SK-N-SH treated with all-trans-retinoic acid at 6 μM for 48 hours (cell line): ENCODE data around the gene WDR90.

Source experiments
- ATAC-seq: fragments of 200-7000 bp; cut with Tn5 transposase; 3 replicates; pipeline ENCODE4 v1.9.1; 2020; ENCODE audit warnings: mild to moderate bottlenecking, moderate library complexity
- ARNTL ChIP-seq: fragments of 450-650 bp; formaldehyde crosslinking; IDR thresholded peaks from 2 replicates; pipeline ENCODE4 v1.5.0; 2020; ENCODE audit warnings: low read depth, mild to moderate bottlenecking, moderate library complexity, borderline replicate concordance
- BACH2 ChIP-seq: fragments of 250-450 bp; sonication (Bioruptor Pico); IDR thresholded peaks from 2 replicates; pipeline ENCODE4 v1.9.0; 2021; ENCODE audit warnings: mild to moderate bottlenecking, borderline replicate concordance
- CREB5 ChIP-seq: fragments of 250-450 bp; sonication (Bioruptor Pico); IDR thresholded peaks from 2 replicates; pipeline ENCODE4 v1.5.1; 2020; ENCODE audit warnings: low read depth, mild to moderate bottlenecking, moderate library complexity
- CSDC2 ChIP-seq: fragments of 250-450 bp; sonication (Bioruptor Pico); IDR thresholded peaks from 2 replicates; pipeline ENCODE4 v1.5.0; 2020; ENCODE audit warnings: mild to moderate bottlenecking, moderate library complexity
- CSRNP3 ChIP-seq: fragments of 250-450 bp; sonication (Bioruptor Pico); IDR thresholded peaks from 2 replicates; pipeline ENCODE4 v1.5.1; 2021; ENCODE audit warnings: mild to moderate bottlenecking, moderate library complexity
- ESRRG ChIP-seq: fragments of 250-450 bp; sonication (Bioruptor Pico); IDR thresholded peaks from 2 replicates; pipeline ENCODE4 v1.6.1; 2021; ENCODE audit warnings: mild to moderate bottlenecking
- GLIS3 ChIP-seq: fragments of 250-450 bp; sonication (Bioruptor Pico); IDR thresholded peaks from 2 replicates; pipeline ENCODE4 v1.5.0; 2020; ENCODE audit warnings: mild to moderate bottlenecking, moderate library complexity
- ISL1 ChIP-seq: fragments of 250-450 bp; sonication (Bioruptor Pico); IDR thresholded peaks from 2 replicates; pipeline ENCODE4 v2.1.2; 2022; ENCODE audit warnings: mild to moderate bottlenecking, moderate library complexity
- OSR1 ChIP-seq: fragments of 250-450 bp; sonication (Bioruptor Pico); IDR thresholded peaks from 2 replicates; pipeline ENCODE4 v1.8.0; 2022; ENCODE audit warnings: moderate library complexity, mild to moderate bottlenecking, inconsistent platforms
- PATZ1 ChIP-seq: fragments of 250-450 bp; sonication (Bioruptor Pico); IDR thresholded peaks from 2 replicates; pipeline ENCODE4 v1.8.0; 2020; ENCODE audit warnings: mild to moderate bottlenecking, moderate library complexity, borderline replicate concordance
- POU6F1 ChIP-seq: fragments of 250-450 bp; sonication (Bioruptor Pico); IDR thresholded peaks from 2 replicates; pipeline ENCODE4 v1.8.0; 2021; ENCODE audit warnings: low read depth, mild to moderate bottlenecking, moderate library complexity, borderline replicate concordance
- RARB ChIP-seq: fragments of 250-450 bp; sonication (Bioruptor Pico); IDR thresholded peaks from 2 replicates; pipeline ENCODE4 v1.8.0; 2021; ENCODE audit warnings: mild to moderate bottlenecking, moderate library complexity
- SNAI2 ChIP-seq: fragments of 250-450 bp; sonication (Bioruptor Pico); IDR thresholded peaks from 2 replicates; pipeline ENCODE4 v1.5.0; 2020; ENCODE audit warnings: mild to moderate bottlenecking, moderate library complexity
- TCF4 ChIP-seq: fragments of 250-450 bp; sonication (Bioruptor Pico); IDR thresholded peaks from 2 replicates; pipeline ENCODE4 v1.8.0; 2021; ENCODE audit warnings: mild to moderate bottlenecking, moderate library complexity, borderline replicate concordance
- TOX ChIP-seq: fragments of 250-450 bp; sonication (Bioruptor Pico); IDR thresholded peaks from 2 replicates; pipeline ENCODE4 v1.8.0; 2021; ENCODE audit warnings: mild to moderate bottlenecking, moderate library complexity, borderline replicate concordance
- ZC3H10 ChIP-seq: fragments of 250-450 bp; sonication (Bioruptor Pico); IDR thresholded peaks from 2 replicates; pipeline ENCODE4 v1.5.1; 2021; ENCODE audit warnings: mild to moderate bottlenecking, moderate library complexity
- ZFP3 ChIP-seq: fragments of 250-450 bp; sonication (Bioruptor Pico); IDR thresholded peaks from 2 replicates; pipeline ENCODE4 v1.5.0; 2020; ENCODE audit warnings: mild to moderate bottlenecking, moderate library complexity
- ZFP30 ChIP-seq: fragments of 450-650 bp; formaldehyde crosslinking; IDR thresholded peaks from 2 replicates; pipeline ENCODE4 v1.5.0; 2022; ENCODE audit warnings: mild to moderate bottlenecking, moderate library complexity
- ZNF565 ChIP-seq: fragments of 450-650 bp; formaldehyde crosslinking; conservative IDR thresholded peaks from 2 replicates; pipeline ENCODE4 v1.5.0; 2020; ENCODE audit warnings: low read depth, mild to moderate bottlenecking, moderate library complexity
- ZNF70 ChIP-seq: fragments of 450-650 bp; formaldehyde crosslinking; IDR thresholded peaks from 2 replicates; pipeline ENCODE4 v1.5.0; 2020; ENCODE audit warnings: mild to moderate bottlenecking, moderate library complexity
- ZNF8 ChIP-seq: fragments of 450-650 bp; formaldehyde crosslinking; IDR thresholded peaks from 2 replicates; pipeline ENCODE4 v1.5.0; 2020; ENCODE audit warnings: mild to moderate bottlenecking, moderate library complexity
- TF ChIP-seq, protein P1 (sequence below): fragments of 250-450 bp; sonication (Bioruptor Pico); IDR thresholded peaks from 2 replicates; pipeline ENCODE4 v1.5.0; 2020; ENCODE audit warnings: mild to moderate bottlenecking, moderate library complexity

Gene WDR90

GRCh38 chr16:643050-643368 lies 6.2 kb upstream of the WDR90 start (continued):
- no peak for TF ChIP-seq CSRNP3 (CRISPR knock-in tag)
- TF ChIP-seq TOX (CRISPR knock-in tag): no peak

DNA sequence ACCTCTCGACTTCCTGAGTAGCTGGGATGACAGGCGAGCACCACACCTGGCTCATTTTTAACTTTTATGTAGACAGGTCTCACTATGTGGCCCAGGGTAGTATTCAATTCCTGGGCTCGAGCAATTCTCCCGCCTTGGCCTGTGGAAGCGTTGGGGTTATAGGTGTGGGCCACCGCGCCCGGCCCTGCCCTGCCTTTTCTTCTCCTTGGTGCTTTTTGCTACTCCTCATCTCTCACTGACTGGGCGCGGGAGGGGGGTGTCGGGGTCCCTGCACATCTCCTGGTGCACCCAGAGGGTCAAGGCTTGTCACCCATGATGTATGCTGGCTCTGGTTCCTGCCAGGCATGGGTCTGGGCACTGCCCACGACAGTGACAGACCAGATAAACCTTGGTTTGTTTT lies 4.6 kb upstream of the WDR90 start:
- TF ChIP-seq ISL1 (CRISPR knock-in tag): no peak
- no peak for TF ChIP-seq ZFP3 (CRISPR knock-in tag)
- no peak for TF ChIP-seq CREB5
- no peak for TF ChIP-seq ZNF8
- TF ChIP-seq CSRNP3 (CRISPR knock-in tag): no peak
- TF ChIP-seq RARB (CRISPR knock-in tag): no peak
- ATAC-seq: no peak

DNA sequence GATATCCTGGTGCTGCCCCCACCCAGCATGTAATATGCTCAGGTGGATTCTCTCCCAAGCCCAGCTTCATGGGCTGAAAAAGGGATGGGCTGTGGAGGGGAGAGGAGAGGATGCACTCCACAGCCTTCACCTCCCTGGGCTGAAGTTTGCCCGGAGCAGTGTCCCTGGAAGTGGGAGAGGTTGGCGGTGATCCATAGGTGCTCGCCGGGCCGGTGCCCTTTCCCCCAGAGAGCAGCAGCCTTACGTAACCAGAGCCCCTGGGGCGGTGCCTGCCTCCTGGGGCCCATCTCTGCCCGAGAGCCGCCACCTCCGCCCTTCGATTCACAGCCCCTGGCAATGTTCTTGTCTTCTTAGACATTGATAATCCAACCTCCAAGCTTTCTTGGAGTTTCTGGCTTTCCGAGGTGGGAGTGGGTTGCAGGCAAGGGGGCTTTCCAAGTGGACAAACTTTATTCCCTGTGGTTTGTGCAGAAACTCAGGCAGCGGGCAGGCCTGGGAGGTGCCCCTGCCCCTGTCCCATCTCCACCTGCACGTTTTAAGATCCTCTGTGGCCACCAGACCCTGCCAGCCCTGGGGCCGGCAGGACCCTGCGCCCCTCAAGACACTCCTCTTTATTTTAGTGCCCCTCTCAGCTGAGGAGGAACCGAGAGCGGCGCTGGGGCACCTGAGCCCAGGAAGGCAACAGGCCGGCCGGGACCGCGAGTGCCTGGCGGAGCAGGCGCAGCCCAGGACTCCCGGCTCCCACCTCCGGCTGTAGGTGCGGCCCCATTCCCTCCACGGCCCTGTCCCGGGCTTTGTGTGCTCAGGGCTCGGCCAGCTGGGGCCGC lies 3.1 kb upstream of the WDR90 start:
- ATAC-seq: no peak
- no peak for TF ChIP-seq SNAI2 (CRISPR knock-in tag)
- TF ChIP-seq CSRNP3 (CRISPR knock-in tag): no peak
- no peak for TF ChIP-seq GLIS3 (CRISPR knock-in tag)
- TF ChIP-seq BACH2 (CRISPR knock-in tag): no peak
- no peak for TF ChIP-seq CSDC2
- no peak for TF ChIP-seq POU6F1 (CRISPR knock-in tag)
- no peak for TF ChIP-seq TOX (CRISPR knock-in tag)
- TF ChIP-seq, protein P1, sequence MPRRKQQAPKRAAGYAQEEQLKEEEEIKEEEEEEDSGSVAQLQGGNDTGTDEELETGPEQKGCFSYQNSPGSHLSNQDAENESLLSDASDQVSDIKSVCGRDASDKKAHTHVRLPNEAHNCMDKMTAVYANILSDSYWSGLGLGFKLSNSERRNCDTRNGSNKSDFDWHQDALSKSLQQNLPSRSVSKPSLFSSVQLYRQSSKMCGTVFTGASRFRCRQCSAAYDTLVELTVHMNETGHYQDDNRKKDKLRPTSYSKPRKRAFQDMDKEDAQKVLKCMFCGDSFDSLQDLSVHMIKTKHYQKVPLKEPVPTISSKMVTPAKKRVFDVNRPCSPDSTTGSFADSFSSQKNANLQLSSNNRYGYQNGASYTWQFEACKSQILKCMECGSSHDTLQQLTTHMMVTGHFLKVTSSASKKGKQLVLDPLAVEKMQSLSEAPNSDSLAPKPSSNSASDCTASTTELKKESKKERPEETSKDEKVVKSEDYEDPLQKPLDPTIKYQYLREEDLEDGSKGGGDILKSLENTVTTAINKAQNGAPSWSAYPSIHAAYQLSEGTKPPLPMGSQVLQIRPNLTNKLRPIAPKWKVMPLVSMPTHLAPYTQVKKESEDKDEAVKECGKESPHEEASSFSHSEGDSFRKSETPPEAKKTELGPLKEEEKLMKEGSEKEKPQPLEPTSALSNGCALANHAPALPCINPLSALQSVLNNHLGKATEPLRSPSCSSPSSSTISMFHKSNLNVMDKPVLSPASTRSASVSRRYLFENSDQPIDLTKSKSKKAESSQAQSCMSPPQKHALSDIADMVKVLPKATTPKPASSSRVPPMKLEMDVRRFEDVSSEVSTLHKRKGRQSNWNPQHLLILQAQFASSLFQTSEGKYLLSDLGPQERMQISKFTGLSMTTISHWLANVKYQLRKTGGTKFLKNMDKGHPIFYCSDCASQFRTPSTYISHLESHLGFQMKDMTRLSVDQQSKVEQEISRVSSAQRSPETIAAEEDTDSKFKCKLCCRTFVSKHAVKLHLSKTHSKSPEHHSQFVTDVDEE (CRISPR knock-in tag): no peak
- TF ChIP-seq ISL1 (CRISPR knock-in tag): no peak
- TF ChIP-seq ZFP3 (CRISPR knock-in tag): no peak
- TF ChIP-seq PATZ1: no peak
- TF ChIP-seq TCF4: no peak
- TF ChIP-seq CREB5: no peak
- no peak for TF ChIP-seq ARNTL (CRISPR knock-in tag)
- no peak for TF ChIP-seq ZFP30 (CRISPR knock-in tag)
- TF ChIP-seq ZNF70 (CRISPR knock-in tag): no peak
- TF ChIP-seq ZNF565 (CRISPR knock-in tag): no peak
- TF ChIP-seq ESRRG (CRISPR knock-in tag): no peak
- TF ChIP-seq ZC3H10: no peak
- TF ChIP-seq OSR1 (CRISPR knock-in tag): no peak
